Neural progenitor cell (in vitro differentiated cells): ENCODE results near the gene ZNF143.

ENCODE experiments used
- CTCF ChIP-seq: fragments of 200-600 bp; sonication (generic); IDR thresholded peaks from 2 replicates; pipeline ENCODE4 v1.5.1; 2017; ENCODE audit warnings: antibody characterized with exemption, mild to moderate bottlenecking
- EZH2 ChIP-seq: fragments of 200-600 bp; sonication (generic); IDR thresholded peaks from 2 replicates; pipeline ENCODE4 v1.6.1; 2017; ENCODE audit warnings: antibody characterized with exemption, mild to moderate bottlenecking, moderate library complexity
- EZH2phosphoT487 ChIP-seq: fragments of 200-600 bp; sonication (generic); IDR thresholded peaks from 2 replicates; pipeline ENCODE4 v1.6.1; 2017; ENCODE audit warnings: antibody characterized with exemption

- TF ChIP-seq CTCF = no peak
- no peak for TF ChIP-seq EZH2
- TF ChIP-seq EZH2phosphoT487 = no peak
Measured at GRCh38 chr11:9573052-9573774, 112.4 kb downstream of the ZNF143 start, which contains the start of gene WEE1.
